ENCODE measurements around the gene CA11.

- TF ChIP-seq, protein P1, sequence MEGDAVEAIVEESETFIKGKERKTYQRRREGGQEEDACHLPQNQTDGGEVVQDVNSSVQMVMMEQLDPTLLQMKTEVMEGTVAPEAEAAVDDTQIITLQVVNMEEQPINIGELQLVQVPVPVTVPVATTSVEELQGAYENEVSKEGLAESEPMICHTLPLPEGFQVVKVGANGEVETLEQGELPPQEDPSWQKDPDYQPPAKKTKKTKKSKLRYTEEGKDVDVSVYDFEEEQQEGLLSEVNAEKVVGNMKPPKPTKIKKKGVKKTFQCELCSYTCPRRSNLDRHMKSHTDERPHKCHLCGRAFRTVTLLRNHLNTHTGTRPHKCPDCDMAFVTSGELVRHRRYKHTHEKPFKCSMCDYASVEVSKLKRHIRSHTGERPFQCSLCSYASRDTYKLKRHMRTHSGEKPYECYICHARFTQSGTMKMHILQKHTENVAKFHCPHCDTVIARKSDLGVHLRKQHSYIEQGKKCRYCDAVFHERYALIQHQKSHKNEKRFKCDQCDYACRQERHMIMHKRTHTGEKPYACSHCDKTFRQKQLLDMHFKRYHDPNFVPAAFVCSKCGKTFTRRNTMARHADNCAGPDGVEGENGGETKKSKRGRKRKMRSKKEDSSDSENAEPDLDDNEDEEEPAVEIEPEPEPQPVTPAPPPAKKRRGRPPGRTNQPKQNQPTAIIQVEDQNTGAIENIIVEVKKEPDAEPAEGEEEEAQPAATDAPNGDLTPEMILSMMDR (IDR thresholded peaks at IDR 0.05), result no peak
- no peak for TF ChIP-seq POLR2A (IDR thresholded peaks at IDR 0.05)
Observed at GRCh38 chr19:48673436-48674100, 27.6 kb upstream of the CA11 start.
